ENCODE measurements around the gene YPEL3. TPM values are rescaled to one million over a fixed set of nuclear protein-coding genes. Genes with fewer than 3 reads are reported as not detected.

Gene YPEL3
- total and polyA plus RNA-seq, 2 of the 8 experiments (the other 6 are each of a cell fraction or from before 2014, with no cell fraction given): 40.3 to 53.3 TPM

GRCh38 chr16:30131869-30132475 is 36.0 kb upstream of the YPEL3 start (continued):
- TF ChIP-seq ASH2L (IDR thresholded peaks at IDR 0.05; ENCODE audit: low read length) (no peak), CTCF (IDR thresholded peaks at IDR 0.05; ENCODE audit: control extremely low read depth in 1 of 3, insufficient read depth in 1 of 3, low read depth in 1 of 3, low read length in 3 of 3) (no peak)
